ENCODE data around the gene SRC.

The SRC gene

DNA sequence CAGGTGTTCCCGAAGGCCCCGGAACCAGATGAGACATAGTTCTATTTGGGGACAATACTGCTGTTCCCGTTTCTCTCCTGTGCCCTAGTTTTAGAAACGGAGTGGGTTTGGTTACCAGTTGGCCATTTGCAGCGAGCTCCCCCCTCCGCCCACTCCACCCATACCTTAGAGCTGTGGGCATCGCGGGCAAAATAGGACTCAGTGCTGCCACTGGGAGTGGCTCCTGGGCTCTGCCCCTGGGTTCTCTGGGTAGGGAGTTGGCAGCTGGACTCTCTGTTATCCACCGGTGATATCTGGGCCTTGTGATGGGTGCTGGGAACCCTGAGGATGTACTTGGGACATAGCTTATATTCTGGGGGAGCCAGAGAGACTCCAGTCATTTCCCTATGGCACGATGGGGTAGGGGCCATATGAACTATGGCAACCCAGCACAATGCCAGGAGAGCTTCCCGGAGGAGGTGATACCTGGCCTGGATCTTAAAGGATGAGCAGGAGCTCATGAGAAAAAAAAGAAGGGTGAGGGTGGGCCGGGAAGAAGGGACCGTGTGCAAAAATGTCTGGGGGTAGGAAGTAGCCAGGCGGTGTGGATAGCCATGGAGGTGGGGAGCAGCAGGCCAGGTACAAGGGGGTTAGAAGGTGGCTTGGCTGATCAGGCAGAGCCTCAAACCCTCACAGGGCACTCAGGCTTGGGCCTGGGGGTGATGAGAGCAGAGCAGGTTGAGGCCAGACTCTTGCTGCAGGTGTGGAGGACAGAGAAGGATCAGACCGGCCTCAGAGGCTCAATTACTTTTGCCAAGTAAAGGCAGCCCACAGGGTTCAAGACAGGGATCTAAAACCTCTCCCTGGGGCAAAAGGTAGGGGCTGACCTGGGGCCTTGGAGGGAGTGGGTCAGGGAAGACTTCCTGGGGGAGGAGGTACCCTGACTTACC is 9.6 kb downstream of the SRC start:
- intact Hi-C loops (cut with micrococcal nuclease): no loop called here
- H3K36me3 Mint-ChIP-seq (ENCODE audit: low read depth): peaks cover 72% of the 10 kb centered on the region
- no peaks in the 10 kb centered on the region for H3K9me3 Mint-ChIP-seq
- H3K27me3 Mint-ChIP-seq: no peaks in the 10 kb centered on the region
- H3K4me1 Mint-ChIP-seq (ENCODE audit: low read depth): peaks cover 98% of the 10 kb centered on the region
- H3K4me3 Mint-ChIP-seq: no peak overlapping the region
- peak overlapping the region; percentile 69 for H3K27ac Mint-ChIP-seq

DNA sequence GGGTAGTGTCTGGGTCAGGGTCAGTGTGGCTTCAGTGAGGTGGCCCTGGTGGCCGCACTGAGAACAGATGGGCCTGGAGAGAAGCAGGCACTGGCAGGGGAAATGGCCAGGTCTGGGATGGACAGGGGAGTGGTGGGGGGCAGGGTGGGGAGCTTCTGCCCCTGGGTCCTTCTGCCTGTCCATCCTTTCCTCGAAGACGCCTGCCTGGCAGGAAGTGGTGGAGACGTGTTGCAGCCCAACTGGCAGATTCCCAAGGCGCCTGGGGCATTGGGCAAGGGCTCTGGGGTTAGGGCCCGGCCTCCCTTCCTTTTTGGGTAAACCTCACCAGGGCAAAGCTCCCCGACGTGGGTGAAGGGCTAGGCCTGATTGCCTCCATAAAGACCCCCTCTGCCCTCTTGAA is 10.4 kb downstream of the SRC start:
- H3K4me1 Mint-ChIP-seq (ENCODE audit: low read depth): peaks cover 93% of the 10 kb centered on the region
- intact Hi-C loops (cut with micrococcal nuclease): no loop called here
- no peak overlapping the region for H3K4me3 Mint-ChIP-seq
- peak overlapping the region; percentile 69 for H3K27ac Mint-ChIP-seq
- peaks cover 72% of the 10 kb centered on the region for H3K36me3 Mint-ChIP-seq (ENCODE audit: low read depth)
- H3K27me3 Mint-ChIP-seq: no peaks in the 10 kb centered on the region
- H3K9me3 Mint-ChIP-seq: no peaks in the 10 kb centered on the region

DNA sequence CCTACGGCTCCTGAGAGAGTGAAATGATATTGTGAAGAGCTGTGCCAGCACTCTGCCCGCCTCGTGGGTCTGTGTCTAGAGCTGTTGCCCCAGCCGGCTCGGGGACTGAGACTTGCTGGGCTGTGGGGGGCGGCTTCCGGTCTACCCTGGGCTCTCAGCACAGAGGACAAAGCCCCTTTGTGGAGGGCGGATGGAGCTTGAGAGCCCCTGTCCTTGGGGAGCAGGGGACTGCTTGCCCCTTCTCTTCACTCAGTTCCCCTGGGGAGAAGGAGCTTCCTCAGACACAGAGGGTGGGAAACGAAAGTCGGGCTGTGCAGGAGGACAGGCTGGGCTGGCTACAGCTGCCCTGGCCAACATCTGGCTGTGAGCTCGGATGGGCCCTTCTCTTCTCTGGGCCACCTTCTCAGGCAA is 11.0 kb downstream of the SRC start:
- Mint-ChIP-seq H3K4me3 (no peak overlapping the region), H3K27ac (peak overlapping the region; percentile 69), H3K36me3 (ENCODE audit: low read depth) (peaks cover 70% of the 10 kb centered on the region), H3K9me3 (no peaks in the 10 kb centered on the region), H3K27me3 (no peaks in the 10 kb centered on the region), H3K4me1 (ENCODE audit: low read depth) (peaks cover 90% of the 10 kb centered on the region)
- intact Hi-C loops (cut with micrococcal nuclease): no loop called here

DNA sequence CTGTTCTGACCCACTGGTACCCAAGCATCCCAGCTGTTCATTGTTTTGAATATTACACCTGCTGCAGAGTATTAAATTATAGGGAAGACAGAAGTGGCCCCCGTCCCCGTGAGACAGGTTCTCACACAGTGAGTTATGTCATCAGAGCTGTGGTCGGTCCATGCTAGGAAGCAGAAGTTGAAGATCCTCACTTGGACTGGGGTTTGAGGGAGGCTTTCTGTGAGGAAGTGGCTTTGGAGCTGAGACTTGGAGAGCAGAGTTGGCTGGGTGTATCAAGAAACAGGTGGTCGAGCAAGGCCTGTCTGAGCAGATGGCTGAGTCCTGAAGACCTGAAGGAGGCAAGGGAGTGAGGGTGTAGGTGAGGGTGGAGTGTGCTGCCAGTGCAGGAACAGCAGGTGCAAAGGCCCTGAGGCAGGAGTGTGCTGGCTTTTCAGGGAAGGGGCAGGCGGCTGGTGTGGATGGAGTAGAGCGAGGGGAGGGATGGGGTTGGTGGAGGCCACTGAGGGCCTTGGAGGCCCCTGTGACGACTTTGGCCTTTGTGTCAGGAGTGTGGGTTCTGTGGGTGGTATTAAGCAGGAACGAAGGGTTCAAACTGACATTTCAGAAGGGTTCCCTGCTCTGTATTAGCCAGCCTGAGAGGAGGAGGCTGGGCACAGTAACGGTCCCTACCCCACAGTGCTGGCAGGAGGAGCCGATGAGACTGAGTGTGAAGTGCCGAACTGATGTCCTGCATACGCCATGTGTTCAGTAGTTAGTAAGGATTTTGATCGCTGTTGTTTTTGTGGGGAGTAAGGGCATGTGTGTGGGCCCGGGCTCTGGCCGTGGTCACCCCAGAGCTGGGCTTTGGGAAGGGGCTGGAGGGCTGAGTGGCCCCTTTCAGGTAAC is 11.8 kb downstream of the SRC start:
- no peaks in the 10 kb centered on the region for H3K27me3 Mint-ChIP-seq
- peak overlapping the region; percentile 69 for H3K27ac Mint-ChIP-seq
- intact Hi-C loops (cut with micrococcal nuclease): no loop called here
- peaks cover 71% of the 10 kb centered on the region for H3K36me3 Mint-ChIP-seq (ENCODE audit: low read depth)
- H3K4me1 Mint-ChIP-seq (ENCODE audit: low read depth): peaks cover 89% of the 10 kb centered on the region
- H3K4me3 Mint-ChIP-seq: peak overlapping the region; percentile 25
- no peaks in the 10 kb centered on the region for H3K9me3 Mint-ChIP-seq

DNA sequence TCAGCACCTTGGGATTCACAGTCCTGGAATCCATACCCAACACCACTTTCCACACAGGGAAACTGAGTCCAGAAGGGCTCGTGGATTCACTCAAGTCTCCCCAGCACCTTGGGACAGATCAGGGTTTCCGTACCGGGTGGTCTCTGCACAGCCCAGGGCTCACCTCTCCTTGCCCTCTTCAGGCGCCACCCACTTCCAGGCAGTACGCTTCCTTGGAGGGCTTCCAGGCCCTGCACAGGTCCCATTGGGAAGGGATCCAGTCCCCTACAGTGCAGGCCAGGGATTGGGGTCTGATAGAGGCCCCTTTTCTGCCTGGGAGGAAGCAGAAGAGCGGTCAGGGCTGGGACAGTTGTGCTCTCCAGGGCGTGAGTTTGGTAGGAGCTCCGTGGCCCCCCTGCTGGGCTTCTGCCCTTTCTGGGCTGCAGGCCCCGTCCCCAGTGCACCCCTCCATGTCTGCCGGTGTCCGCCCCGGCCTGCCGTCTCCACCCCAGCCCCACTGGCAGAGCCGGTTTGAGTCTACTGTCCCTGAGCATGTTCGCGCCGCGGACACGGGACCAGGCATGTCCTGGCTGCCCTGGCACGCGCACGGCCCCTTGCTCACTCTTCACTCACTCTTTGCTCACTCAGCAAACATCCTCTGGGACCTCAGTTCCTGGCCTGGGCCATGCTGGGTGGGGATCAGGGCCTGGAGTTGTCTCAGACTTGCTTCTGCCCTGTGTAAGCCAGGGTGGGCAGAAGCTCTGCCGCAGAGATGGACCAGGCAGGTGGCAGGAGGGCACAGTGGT is 12.6 kb downstream of the SRC start:
- no peak overlapping the region for H3K4me3 Mint-ChIP-seq
- peaks cover 89% of the 10 kb centered on the region for H3K4me1 Mint-ChIP-seq (ENCODE audit: low read depth)
- intact Hi-C loops (cut with micrococcal nuclease): no loop called here
- peaks cover 71% of the 10 kb centered on the region for H3K36me3 Mint-ChIP-seq (ENCODE audit: low read depth)
- H3K9me3 Mint-ChIP-seq: no peaks in the 10 kb centered on the region
- H3K27ac Mint-ChIP-seq: peak overlapping the region; percentile 69
- H3K27me3 Mint-ChIP-seq: no peaks in the 10 kb centered on the region

DNA sequence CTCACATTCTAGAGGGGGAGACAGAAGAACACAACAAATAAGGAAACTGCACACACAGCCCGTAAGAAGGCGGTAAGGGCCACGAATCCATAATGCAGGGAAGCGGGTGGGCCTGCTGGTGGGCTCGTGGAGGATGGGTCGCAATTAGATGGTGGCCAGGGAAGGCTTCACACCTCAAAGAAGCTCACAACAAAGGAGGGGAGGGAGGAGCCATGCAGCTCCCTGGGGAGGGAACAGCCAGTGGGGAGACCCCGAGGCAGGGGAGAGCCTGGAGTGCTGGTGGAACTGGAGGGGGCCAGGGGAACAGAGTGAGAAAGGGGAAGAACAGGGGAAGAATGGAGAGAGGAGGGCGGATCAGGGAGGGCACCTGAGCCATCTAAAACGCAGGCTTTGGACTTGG is 13.4 kb downstream of the SRC start:
- H3K36me3 Mint-ChIP-seq (ENCODE audit: low read depth): peaks cover 71% of the 10 kb centered on the region
- H3K27ac Mint-ChIP-seq: peak overlapping the region; percentile 41
- H3K27me3 Mint-ChIP-seq: no peaks in the 10 kb centered on the region
- H3K9me3 Mint-ChIP-seq: no peaks in the 10 kb centered on the region
- H3K4me1 Mint-ChIP-seq (ENCODE audit: low read depth): peaks cover 89% of the 10 kb centered on the region
- H3K4me3 Mint-ChIP-seq: no peak overlapping the region
- intact Hi-C loops (cut with micrococcal nuclease): no loop called here

DNA sequence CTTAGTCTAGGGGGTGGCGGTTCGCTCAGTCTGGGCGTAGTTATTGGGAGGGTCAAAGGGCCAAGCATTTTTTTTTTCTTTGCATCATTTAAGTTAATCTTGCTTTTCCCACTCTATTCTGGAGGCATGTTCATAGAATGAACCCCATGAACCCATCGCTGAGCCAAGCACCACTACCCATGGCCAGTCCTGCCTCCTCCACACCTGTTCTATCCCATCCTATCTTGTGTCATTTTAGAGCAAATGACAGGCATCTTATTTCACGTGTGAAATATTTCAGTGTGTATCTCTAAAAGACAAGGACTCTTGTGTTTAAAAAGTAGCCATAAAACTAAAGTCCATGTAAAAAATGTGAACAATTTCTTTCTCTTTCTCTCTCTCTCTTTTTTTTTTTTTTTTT is 13.9 kb downstream of the SRC start:
- Mint-ChIP-seq H3K9me3 (no peaks in the 10 kb centered on the region), H3K27ac (peak overlapping the region; percentile 41), H3K4me3 (no peak overlapping the region), H3K27me3 (no peaks in the 10 kb centered on the region), H3K4me1 (ENCODE audit: low read depth) (peaks cover 89% of the 10 kb centered on the region), H3K36me3 (ENCODE audit: low read depth) (peaks cover 71% of the 10 kb centered on the region)
- intact Hi-C loops (cut with micrococcal nuclease): no loop called here

DNA sequence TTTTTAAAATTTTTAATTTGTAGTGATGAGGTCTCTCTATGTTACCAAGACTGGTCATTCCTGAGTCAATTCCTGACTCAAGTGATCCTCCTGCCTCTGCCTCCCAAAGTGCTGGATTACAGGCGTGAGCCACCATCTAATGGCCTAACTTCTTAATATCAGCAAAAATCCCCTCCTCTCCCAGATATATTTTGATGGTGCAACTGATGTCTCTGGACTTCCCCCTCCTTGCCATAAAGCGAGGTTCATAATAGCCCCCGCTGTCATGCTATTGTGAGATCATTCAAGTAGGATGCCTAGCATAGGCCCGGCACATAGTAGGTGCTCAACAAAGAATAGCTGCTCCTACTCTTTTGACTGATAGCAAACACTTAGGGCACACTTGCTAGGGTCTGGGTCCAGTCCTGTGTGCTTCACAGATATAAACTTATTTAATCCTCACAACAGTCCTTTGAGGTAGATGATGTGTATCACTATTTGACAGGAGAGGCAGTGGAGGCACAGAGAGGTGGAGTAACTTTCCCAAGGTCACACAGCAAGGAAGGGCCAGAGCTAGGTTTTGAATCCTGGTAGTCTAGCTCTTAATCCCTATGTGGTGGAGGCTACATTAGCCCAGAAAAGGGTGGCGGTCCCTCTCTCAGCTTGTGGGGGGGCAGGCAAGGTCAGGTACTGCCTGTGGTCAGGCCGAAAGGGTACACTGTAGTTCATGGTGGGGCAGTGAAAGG is 14.6 kb downstream of the SRC start:
- no peak overlapping the region for H3K4me3 Mint-ChIP-seq
- intact Hi-C loops (cut with micrococcal nuclease): no loop called here
- no peaks in the 10 kb centered on the region for H3K9me3 Mint-ChIP-seq
- H3K36me3 Mint-ChIP-seq (ENCODE audit: low read depth): peaks cover 76% of the 10 kb centered on the region
- no peak overlapping the region for H3K27ac Mint-ChIP-seq
- no peaks in the 10 kb centered on the region for H3K27me3 Mint-ChIP-seq
- H3K4me1 Mint-ChIP-seq (ENCODE audit: low read depth): peaks cover 89% of the 10 kb centered on the region

DNA sequence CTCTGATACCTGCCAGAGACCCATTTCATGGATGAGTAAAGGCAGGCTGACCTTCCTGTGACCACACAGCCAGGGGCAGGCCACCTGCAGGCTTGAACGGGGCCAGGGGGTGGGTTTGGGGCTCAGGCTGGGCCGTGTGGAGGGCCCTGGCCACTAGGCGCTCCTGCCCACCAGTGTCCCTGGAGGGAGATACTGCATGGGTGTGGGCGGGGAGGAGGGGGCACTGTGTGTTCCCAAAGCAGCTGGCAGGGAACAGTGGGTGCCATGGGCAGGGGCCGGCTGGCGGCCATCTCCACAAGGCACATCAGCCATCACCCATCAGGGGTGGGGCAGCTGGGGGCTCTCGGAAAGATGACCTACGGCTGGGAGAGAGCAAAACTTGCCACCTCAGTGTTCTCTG is 15.4 kb downstream of the SRC start:
- intact Hi-C loops (cut with micrococcal nuclease): no loop called here

DNA sequence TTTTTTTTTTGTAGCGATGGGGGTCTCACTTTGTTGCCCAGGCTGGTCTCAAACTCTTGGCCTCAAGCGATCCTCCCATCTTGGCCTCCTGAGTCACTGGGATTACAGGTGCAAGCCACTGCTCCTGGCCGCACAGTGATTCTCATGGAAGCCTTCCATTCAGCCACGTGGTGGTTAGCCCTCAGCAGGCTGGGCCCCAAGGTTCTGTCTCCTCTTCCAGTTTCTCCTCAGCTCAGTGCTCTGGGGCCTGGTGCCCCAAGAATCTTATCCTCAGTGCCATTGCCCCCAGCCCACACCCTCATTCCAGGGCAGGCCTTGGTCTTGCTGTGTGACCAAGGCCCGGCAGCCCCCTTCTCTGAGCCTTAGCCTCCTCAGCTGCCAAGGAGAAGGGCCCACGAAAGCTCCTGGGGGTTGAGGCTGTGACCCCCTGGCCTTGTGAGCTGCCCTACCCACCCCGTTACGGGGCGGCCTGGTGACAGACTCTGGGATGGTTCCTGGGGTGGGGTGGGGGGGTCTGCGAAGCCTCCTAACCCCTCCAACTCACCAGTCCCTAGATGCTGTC is 16.4 kb downstream of the SRC start:
- no peaks in the 10 kb centered on the region for H3K9me3 Mint-ChIP-seq
- H3K36me3 Mint-ChIP-seq (ENCODE audit: low read depth): peaks cover 82% of the 10 kb centered on the region
- no peaks in the 10 kb centered on the region for H3K27me3 Mint-ChIP-seq
- H3K4me3 Mint-ChIP-seq: no peak overlapping the region
- H3K4me1 Mint-ChIP-seq (ENCODE audit: low read depth): peaks cover 86% of the 10 kb centered on the region
- intact Hi-C loops (cut with micrococcal nuclease): no loop called here
- peak overlapping the region; percentile 79 for H3K27ac Mint-ChIP-seq

More for the DNA sequence above, 15.4 kb downstream of the SRC start:
- Mint-ChIP-seq H3K27ac (no peak overlapping the region), H3K36me3 (ENCODE audit: low read depth) (peaks cover 82% of the 10 kb centered on the region), H3K27me3 (no peaks in the 10 kb centered on the region), H3K4me3 (no peak overlapping the region), H3K9me3 (no peaks in the 10 kb centered on the region), H3K4me1 (ENCODE audit: low read depth) (peaks cover 89% of the 10 kb centered on the region)

DNA sequence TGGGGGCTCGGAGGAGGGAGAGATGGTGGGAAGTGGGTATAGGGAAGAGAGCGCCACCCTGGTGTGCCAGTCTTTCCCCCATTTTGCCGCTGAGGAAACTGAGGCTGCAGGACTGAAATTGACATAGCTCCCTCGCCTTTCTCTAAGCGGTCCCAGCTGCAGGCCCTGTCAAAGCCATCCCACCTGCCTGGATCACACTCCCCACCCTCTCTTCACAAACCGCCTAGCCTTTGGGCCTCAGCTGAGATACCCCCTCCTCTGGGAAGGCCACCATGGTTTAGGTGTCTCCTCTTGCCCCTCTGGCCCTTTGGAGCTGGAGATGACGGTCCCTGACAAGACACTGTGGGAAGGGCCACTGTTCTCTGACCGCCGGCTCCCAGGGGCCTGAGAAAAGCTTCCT is 16.9 kb downstream of the SRC start:
- intact Hi-C loops (cut with micrococcal nuclease): no loop called here
- peaks cover 81% of the 10 kb centered on the region for H3K4me1 Mint-ChIP-seq (ENCODE audit: low read depth)
- no peaks in the 10 kb centered on the region for H3K9me3 Mint-ChIP-seq
- no peaks in the 10 kb centered on the region for H3K27me3 Mint-ChIP-seq
- no peak overlapping the region for H3K4me3 Mint-ChIP-seq
- peaks cover 79% of the 10 kb centered on the region for H3K36me3 Mint-ChIP-seq (ENCODE audit: low read depth)
- H3K27ac Mint-ChIP-seq: peak overlapping the region; percentile 79

DNA sequence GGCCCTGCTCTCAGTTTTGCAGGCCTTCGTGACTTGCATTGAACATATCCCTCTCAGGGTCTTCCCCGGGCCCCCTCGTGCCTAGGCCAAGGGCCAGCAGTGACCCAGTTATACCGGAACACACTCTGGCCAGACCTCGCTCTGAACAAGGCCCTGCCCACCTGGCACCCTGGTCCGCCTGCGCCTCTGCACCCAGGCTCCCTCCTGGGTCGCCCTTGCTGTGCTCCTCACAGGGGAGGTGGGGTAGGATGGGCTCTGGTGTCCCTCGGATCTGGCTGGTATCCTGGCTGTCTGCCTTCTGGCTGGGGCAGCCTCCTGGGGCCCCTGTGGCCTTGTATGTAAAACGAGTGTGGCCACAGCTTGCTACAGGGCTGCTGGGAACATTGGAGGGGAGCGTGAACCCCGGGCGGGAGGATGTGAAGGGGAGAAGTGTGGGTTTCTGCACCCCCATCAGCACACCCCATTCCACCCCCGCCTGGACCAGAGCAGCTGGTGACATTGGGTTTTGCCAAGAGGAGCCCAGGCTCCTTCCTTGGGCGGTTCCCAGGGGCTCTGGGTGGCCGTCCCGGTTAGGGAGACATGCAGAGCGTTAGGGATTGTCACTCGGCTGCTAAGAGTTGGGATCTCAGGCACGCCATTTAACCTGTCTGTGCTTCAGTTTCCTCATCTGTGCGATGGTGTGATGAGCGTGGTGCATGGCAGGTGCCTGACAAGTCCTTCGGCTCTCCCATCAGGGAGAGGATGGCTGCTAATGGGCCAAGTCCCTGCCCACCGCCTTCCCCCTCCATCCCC is 17.5 kb downstream of the SRC start:
- no peaks in the 10 kb centered on the region for H3K27me3 Mint-ChIP-seq
- H3K4me1 Mint-ChIP-seq (ENCODE audit: low read depth): peaks cover 75% of the 10 kb centered on the region
- peak overlapping the region; percentile 79 for H3K27ac Mint-ChIP-seq
- peaks cover 81% of the 10 kb centered on the region for H3K36me3 Mint-ChIP-seq (ENCODE audit: low read depth)
- no peak overlapping the region for H3K4me3 Mint-ChIP-seq
- no peaks in the 10 kb centered on the region for H3K9me3 Mint-ChIP-seq
- intact Hi-C loops (cut with micrococcal nuclease): no loop called here

All from dendritic cell treated with granulocyte-macrophage colony-stimulating factor and Interleukin-4, amounts not matched to agents 40 ng/mL and 50 ng/mL, for 4 days (primary cell).